Ovary (tissue), 9 donors: ENCODE data around the gene CDYL2. TPM values are rescaled to one million over a fixed set of nuclear protein-coding genes. Genes with fewer than 3 reads are reported as not detected.

Experiments
- DNase-seq, 5 donors: peaks; one replicate each; pipeline ENCODE4 v3.0.0-alpha.2; 2019 to 2020
- H3K27ac ChIP-seq, 2 donors: fragments of 200-600 bp; one replicate each; pipeline versions ENCODE4 v1.5.1 to v1.8.0; 2019 to 2022
- H3K27me3 ChIP-seq: fragments of 200-600 bp; one replicate; pipeline ENCODE4 v1.8.0; 2022
- H3K36me3 ChIP-seq: fragments of 200-600 bp; sonication (generic); one replicate; pipeline ENCODE4 v1.5.1; 2019
- H3K4me1 ChIP-seq: one replicate; pipeline ENCODE4 v1.8.1; 2013; ENCODE audit warnings: mild to moderate bottlenecking, moderate library complexity; ENCODE audit not compliant: insufficient read depth
- H3K4me3 ChIP-seq: fragments of 200-600 bp; sonication (generic); one replicate; pipeline ENCODE4 v1.5.1; 2017
- H3K9me3 ChIP-seq, 2 donors: fragments of 200-600 bp in 1 of 2; sonication (generic) in 1 of 2; one replicate each; pipeline versions ENCODE4 v1.5.1 to v1.8.1; 2013 to 2019; ENCODE audit warnings: mild to moderate bottlenecking in 1 of 2, moderate library complexity in 1 of 2
- EP300 ChIP-seq: sonication (generic); formaldehyde crosslinking; IDR thresholded peaks from one replicate; pipeline ENCODE4 v1.6.1; 2017; ENCODE audit warnings: antibody characterized with exemption
- POLR2A ChIP-seq: fragments of 450-650 bp; IDR thresholded peaks from one replicate; pipeline ENCODE4 v1.6.1; 2017; ENCODE audit warnings: antibody characterized with exemption, mild to moderate bottlenecking, moderate library complexity
- WGBS, 3 donors: extraction: QIAGEN DNeasy Blood & Tissue Kit in 1 of 3; methylation state at CpG; one replicate each; pipeline versions ENCODE4 v1.1.5 to v1.1.7; 2013 to 2017; 5-methylcytosine and 5-hydroxymethylcytosine counted together
- intact Hi-C, 4 donors: fragments of 100-400 bp; cut with DNase I; formaldehyde crosslinking; loops; one replicate each; pipeline versions ENCODE4 v1.11.0 to v1.15.1; 2022 to 2023
- polyA plus RNA-seq, 2 donors: library from polyadenylated mRNA; stranded (reverse); fragments of 200-250 nt in 1 of 2; fragments of 350-450 nt in 1 of 2; fragmentation: Illumina TruSeq in 1 of 2; extraction: RNeasy Lipid Tissue Mini Kit (QIAGEN cat#74804) in 1 of 2; gene quantifications; one replicate each; pipeline ENCODE4 v1.2.3, GENCODE V29; 2013 to 2014
- total RNA-seq, 7 donors: library from RNA; depleted of rRNA in 2 of 7; stranded (reverse); fragments of >200 nt in 2 of 7; fragmentation: NEBNext Ultra II Directional in 3 of 7; extraction: Animal tissue kit (Norgen Biotek cat#: 25700) in 3 of 7; gene quantifications; one replicate each; pipeline versions ENCODE4 v1.1.0 to v1.2.4, GENCODE V29; 2016 to 2023
- TF ChIP-seq, protein P1 (sequence below), 3 donors: fragments of 450-650 bp in 2 of 3; fragments of 200-600 bp in 1 of 3; IDR thresholded peaks; one replicate each; pipeline versions ENCODE4 v1.5.1 to v1.8.0; 2016 to 2022; ENCODE audit warnings: antibody characterized with exemption in 3 of 3, mild to moderate bottlenecking in 1 of 3
- donor health status: DM: no; HTN: no; CAD: no; lungs with moderate emphysema.
- donor health status: DM: no; HTN: no; CAD: no.
- donor health status: Bipolar disorder and iron deficiency.
- donor health status: DM: yes; HTN: yes; CAD: no.
- donor health status: DM: no; HTN: no; CAD: no.
- donor health status: DM: yes; HTN: yes; CAD: no.

CDYL2 gene
- total and polyA plus RNA-seq, 9 donors: 0.48 to 4.4 (median 1.8) TPM

DNA sequence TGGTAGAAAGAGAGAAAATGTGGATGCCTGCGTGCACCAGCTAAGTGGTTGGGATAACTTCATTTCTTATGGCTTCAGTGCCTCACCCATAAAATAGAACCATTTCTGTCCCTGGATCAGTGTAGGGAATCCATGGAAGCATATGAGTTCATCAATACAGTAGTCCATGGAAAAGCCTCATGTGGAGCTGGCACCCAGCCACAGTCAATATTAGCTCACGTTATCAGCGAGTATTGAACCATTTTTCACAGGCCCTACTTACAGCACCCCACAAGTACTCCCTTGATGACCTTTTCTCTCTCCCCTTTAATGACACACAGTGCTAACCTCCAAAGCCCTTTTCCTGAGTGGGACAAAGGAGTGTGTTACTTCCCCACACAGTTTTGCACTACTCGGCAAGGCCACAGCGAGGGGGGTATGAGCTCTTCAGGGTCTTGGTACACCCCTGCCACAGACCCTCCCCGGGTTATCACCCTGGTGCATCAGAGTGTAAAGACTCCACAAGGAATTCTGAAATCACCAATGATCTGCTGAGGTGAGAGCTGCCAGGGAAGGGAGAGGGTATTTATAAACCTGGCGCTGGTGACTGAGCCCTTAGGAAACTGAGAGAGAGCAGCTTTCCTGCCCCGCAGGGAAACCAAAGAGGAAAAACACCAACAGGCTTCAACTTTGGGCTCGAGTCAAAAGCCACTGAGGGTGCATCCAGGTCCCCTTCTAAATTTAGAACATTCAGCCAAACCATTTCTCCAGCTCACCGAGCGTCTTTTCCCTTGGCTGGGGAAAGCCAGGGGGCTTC, 226.7 kb downstream of the CDYL2 start:
- H3K27me3 ChIP-seq: no peaks in the 10 kb centered on the region
- no peaks in the 10 kb centered on the region for H3K36me3 ChIP-seq
- no peaks in the 10 kb centered on the region for H3K9me3 ChIP-seq
- no peak overlapping the region for H3K4me3 ChIP-seq
- TF ChIP-seq POLR2A (no peak), EP300 (no peak)
- TF ChIP-seq, protein P1, sequence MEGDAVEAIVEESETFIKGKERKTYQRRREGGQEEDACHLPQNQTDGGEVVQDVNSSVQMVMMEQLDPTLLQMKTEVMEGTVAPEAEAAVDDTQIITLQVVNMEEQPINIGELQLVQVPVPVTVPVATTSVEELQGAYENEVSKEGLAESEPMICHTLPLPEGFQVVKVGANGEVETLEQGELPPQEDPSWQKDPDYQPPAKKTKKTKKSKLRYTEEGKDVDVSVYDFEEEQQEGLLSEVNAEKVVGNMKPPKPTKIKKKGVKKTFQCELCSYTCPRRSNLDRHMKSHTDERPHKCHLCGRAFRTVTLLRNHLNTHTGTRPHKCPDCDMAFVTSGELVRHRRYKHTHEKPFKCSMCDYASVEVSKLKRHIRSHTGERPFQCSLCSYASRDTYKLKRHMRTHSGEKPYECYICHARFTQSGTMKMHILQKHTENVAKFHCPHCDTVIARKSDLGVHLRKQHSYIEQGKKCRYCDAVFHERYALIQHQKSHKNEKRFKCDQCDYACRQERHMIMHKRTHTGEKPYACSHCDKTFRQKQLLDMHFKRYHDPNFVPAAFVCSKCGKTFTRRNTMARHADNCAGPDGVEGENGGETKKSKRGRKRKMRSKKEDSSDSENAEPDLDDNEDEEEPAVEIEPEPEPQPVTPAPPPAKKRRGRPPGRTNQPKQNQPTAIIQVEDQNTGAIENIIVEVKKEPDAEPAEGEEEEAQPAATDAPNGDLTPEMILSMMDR (IDR thresholded peaks at IDR 0.05): no peak
- no peaks in the 10 kb centered on the region for H3K4me1 ChIP-seq
- intact Hi-C loops: no loop called here
- no peak overlapping the region for H3K27ac ChIP-seq
- 76 to 83% (median 79%) methylated on average over 11 of the region's 11 CpGs for WGBS, 3 donors
- DNase-seq: no peak

DNA sequence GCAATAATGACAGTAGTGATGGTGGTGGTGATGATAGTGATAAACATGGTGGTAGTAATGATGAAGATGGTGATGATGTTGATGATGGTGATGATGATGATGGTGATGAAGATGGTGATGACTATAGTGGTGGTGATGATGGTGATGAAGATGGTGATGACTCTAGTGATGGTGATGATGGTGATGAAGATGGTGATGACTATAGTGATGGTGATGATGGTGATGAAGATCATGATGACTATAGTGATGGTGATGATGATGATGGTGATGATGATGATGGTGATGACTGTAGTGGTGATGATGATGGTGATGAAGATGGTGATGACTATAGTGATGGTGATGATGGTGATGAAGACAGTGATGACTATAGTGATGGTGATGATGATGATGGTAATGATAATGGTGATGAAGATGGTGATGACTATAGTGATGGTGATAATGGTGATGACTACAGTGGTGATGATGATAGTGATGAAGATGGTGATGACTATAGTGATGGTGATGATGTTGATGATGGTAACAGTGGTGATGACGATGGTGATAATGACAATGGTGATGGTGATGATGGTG, 228.0 kb downstream of the CDYL2 start:
- no peak for DNase-seq
- H3K9me3 ChIP-seq: no peaks in the 10 kb centered on the region
- no peaks in the 10 kb centered on the region for H3K4me1 ChIP-seq
- 88 to 92% (median 89%) methylated on average over 1 of the region's 1 CpG for WGBS, 3 donors
- H3K36me3 ChIP-seq: no peaks in the 10 kb centered on the region
- no peaks in the 10 kb centered on the region for H3K27me3 ChIP-seq
- H3K27ac ChIP-seq: no peak overlapping the region
- no peak overlapping the region for H3K4me3 ChIP-seq
- intact Hi-C loops: no loop called here
- TF ChIP-seq EP300 (no peak), POLR2A (no peak)
- TF ChIP-seq, protein P1 (IDR thresholded peaks at IDR 0.05): no peak

DNA sequence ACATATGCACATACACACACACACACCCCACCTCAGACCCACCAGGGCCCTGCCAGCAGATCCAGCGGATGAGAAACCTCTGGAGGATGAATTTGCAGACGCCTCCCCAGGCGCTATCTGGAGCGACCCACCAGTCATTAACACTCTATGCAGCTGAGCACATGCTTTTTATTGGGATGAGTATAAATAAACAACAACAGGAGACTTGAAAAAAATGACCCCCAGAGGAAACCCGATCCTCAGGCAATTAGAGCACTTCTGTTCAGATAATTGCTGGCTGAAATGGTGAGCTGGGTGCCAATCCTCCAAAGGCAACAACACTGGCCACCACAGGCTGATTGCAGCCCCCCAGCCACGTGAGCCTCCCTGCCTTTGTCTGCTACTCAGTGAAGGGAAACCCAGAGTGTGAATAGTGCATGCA, 230.7 kb downstream of the CDYL2 start:
- WGBS, 3 donors: 24 to 34% (median 29%) methylated on average over 6 of the region's 6 CpGs

DNA sequence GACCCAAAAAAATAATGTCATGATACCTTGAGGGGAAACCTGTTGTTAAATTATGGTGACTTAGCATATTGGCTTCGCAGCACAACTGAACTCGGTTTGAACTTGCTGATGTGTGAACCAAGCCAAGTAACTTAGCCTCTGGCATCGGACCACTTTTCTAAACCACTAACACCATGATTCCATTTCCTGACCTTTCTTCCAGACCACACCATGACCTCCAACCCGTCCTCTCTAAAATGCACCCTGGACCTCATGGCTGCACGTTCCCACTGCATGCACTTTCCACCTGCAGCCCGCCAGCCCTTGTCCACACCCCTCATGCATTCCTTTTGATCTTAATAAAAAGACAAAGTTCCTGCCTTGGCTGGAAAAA, 234.3 kb downstream of the CDYL2 start:
- Histone ChIP-seq H3K27me3 (no peaks in the 10 kb centered on the region), H3K27ac (no peak overlapping the region), H3K36me3 (no peaks in the 10 kb centered on the region), H3K4me1 (no peaks in the 10 kb centered on the region), H3K4me3 (no peak overlapping the region), H3K9me3 (no peaks in the 10 kb centered on the region)
- 26 to 31% (median 27%) methylated on average over 6 of the region's 6 CpGs for WGBS, 3 donors
- TF ChIP-seq POLR2A (no peak), EP300 (no peak)
- TF ChIP-seq, protein P1 (IDR thresholded peaks at IDR 0.05): no peak
- intact Hi-C loops: no loop called here
- DNase-seq: no peak

More for the DNA sequence above, 230.7 kb downstream of the CDYL2 start:
- no peaks in the 10 kb centered on the region for H3K9me3 ChIP-seq
- DNase-seq: no peak
- H3K4me3 ChIP-seq: no peak overlapping the region
- no peak for TF ChIP-seq POLR2A
- TF ChIP-seq EP300: no peak
- TF ChIP-seq, protein P1 (IDR thresholded peaks at IDR 0.05): no peak
- H3K4me1 ChIP-seq: no peaks in the 10 kb centered on the region
- H3K27me3 ChIP-seq: no peaks in the 10 kb centered on the region
- intact Hi-C loops: no loop called here
- no peak overlapping the region for H3K27ac ChIP-seq
- H3K36me3 ChIP-seq: no peaks in the 10 kb centered on the region
